ENCODE measurements around the gene HTR1D. TPM values are rescaled to one million over a fixed set of nuclear protein-coding genes. Genes with fewer than 3 reads are reported as not detected.

HTR1D gene
- total RNA-seq, 1 donor from 2014 or later = not detected

- H3K4me1 Mint-ChIP-seq = peaks cover 23% of the 10 kb centered on the region
- no peaks in the 10 kb centered on the region for H3K36me3 Mint-ChIP-seq (ENCODE audit: low read depth)
- peaks cover 12% of the 10 kb centered on the region for H3K27me3 Mint-ChIP-seq (ENCODE audit: low read depth)
- no peak overlapping the region for H3K27ac Mint-ChIP-seq (ENCODE audit: unreplicated experiment)
- TF ChIP-seq CTCF (conservative IDR thresholded peaks at IDR 0.05) = no peak
- no peaks in the 10 kb centered on the region for H3K9me3 Mint-ChIP-seq
- no peak for DNase-seq (ENCODE audit: low read depth, low spot score)
- peak overlapping the region; percentile 32 for H3K4me3 Mint-ChIP-seq
Observed at GRCh38 chr1:23171181-23171755, 46.0 kb downstream of the HTR1D start.

GRCh38 chr1:23169727-23170335, 47.5 kb downstream of the HTR1D start:
- DNase-seq (ENCODE audit: low read depth, low spot score) = no peak
- H3K27me3 Mint-ChIP-seq (ENCODE audit: low read depth) = peaks cover 2% of the 10 kb centered on the region
- no peaks in the 10 kb centered on the region for H3K36me3 Mint-ChIP-seq (ENCODE audit: low read depth)
- TF ChIP-seq CTCF (conservative IDR thresholded peaks at IDR 0.05) = no peak
- no peaks in the 10 kb centered on the region for H3K9me3 Mint-ChIP-seq
- no peak overlapping the region for H3K27ac Mint-ChIP-seq (ENCODE audit: unreplicated experiment)
- H3K4me3 Mint-ChIP-seq = peak overlapping the region; percentile 98
- peaks cover 30% of the 10 kb centered on the region for H3K4me1 Mint-ChIP-seq

GRCh38 chr1:23169195-23169575, 48.1 kb downstream of the HTR1D start:
- H3K9me3 Mint-ChIP-seq = no peaks in the 10 kb centered on the region
- no peak for TF ChIP-seq CTCF (conservative IDR thresholded peaks at IDR 0.05)
- peak overlapping the region; percentile 98 for H3K4me3 Mint-ChIP-seq
- no peak overlapping the region for H3K27ac Mint-ChIP-seq (ENCODE audit: unreplicated experiment)
- DNase-seq (ENCODE audit: low read depth, low spot score) = no peak
- no peaks in the 10 kb centered on the region for H3K27me3 Mint-ChIP-seq (ENCODE audit: low read depth)
- H3K36me3 Mint-ChIP-seq (ENCODE audit: low read depth) = no peaks in the 10 kb centered on the region
- H3K4me1 Mint-ChIP-seq = peaks cover 30% of the 10 kb centered on the region

GRCh38 chr1:23168445-23169194, 48.7 kb downstream of the HTR1D start, which contains the start of gene LUZP1:
TSS of gene LUZP1 (minus strand) at chr1:23168856.
- no peaks in the 10 kb centered on the region for H3K27me3 Mint-ChIP-seq (ENCODE audit: low read depth)
- TF ChIP-seq CTCF (conservative IDR thresholded peaks at IDR 0.05) = no peak
- peaks cover 34% of the 10 kb centered on the region for H3K4me1 Mint-ChIP-seq
- H3K27ac Mint-ChIP-seq (ENCODE audit: unreplicated experiment) = peak within 1 kb of the TSS; percentile 99
- no peaks in the 10 kb centered on the region for H3K36me3 Mint-ChIP-seq (ENCODE audit: low read depth)
- peak within 1 kb of the TSS; percentile 98 for H3K4me3 Mint-ChIP-seq
- DNase-seq (ENCODE audit: low read depth, low spot score) = peak; percentile 95
- H3K9me3 Mint-ChIP-seq = no peaks in the 10 kb centered on the region

GRCh38 chr1:23168079-23168444, 49.2 kb downstream of the HTR1D start:
- Mint-ChIP-seq H3K4me1 (peaks cover 35% of the 10 kb centered on the region), H3K4me3 (peak overlapping the region; percentile 98), H3K27me3 (ENCODE audit: low read depth) (no peaks in the 10 kb centered on the region), H3K36me3 (ENCODE audit: low read depth) (no peaks in the 10 kb centered on the region), H3K9me3 (no peaks in the 10 kb centered on the region), H3K27ac (ENCODE audit: unreplicated experiment) (peak overlapping the region; percentile 99)
- DNase-seq (ENCODE audit: low read depth, low spot score) = peak; percentile 25
- no peak for TF ChIP-seq CTCF (conservative IDR thresholded peaks at IDR 0.05)
